H1 (cell line): Measurements from ENCODE around the gene SSX2. TPM values are rescaled to one million over a fixed set of nuclear protein-coding genes. Genes with fewer than 3 reads are reported as not detected.
"Not testable (repeated sequence)": the region's sequence is repeated elsewhere in the genome, so short reads cannot be mapped to it uniquely, and the experiment has no call there.

Experiments
- CTCF ChIA-PET: fragments of 300-600 bp; sonication (Branson Sonifier 250); formaldehyde crosslinking; loops from one replicate; lab custom pipeline; 2021; ENCODE audit not compliant: partially characterized antibody; lab: Charles Lee
- POLR2A ChIA-PET: fragments of 300-600 bp; sonication (Branson Sonifier 250); formaldehyde crosslinking; loops from one replicate; lab custom pipeline; 2021; ENCODE audit warnings: inconsistent platforms; ENCODE audit not compliant: partially characterized antibody; lab: Charles Lee
- DNase-seq, 2 experiments: peaks; one replicate each; pipeline versions ENCODE4 v3.0.0 to v3.0.0-alpha.2; 2010 to 2022; ENCODE audit warnings: low spot score in 2 of 2, low read depth in 1 of 2, mixed read lengths in 1 of 2
- FAIRE-seq: peaks from 2 replicates; lab custom pipeline; 2011; peaks lifted over from hg19 to GRCh38; lab: Jason Lieb, UNC
- H2AFZ ChIP-seq: 2 replicates; pipeline ENCODE4 v1.8.1; 2012; ENCODE audit warnings: low read length, inconsistent platforms
- H2AK5ac ChIP-seq: 2 replicates; pipeline ENCODE4 v1.6.1; 2013; ENCODE audit warnings: low read depth, low read length
- H2BK120ac ChIP-seq: replicated peaks from 2 replicates; pipeline ENCODE3; 2013; ENCODE audit warnings: low read depth, low read length, inconsistent platforms
- H2BK12ac ChIP-seq: 2 replicates; pipeline ENCODE4 v1.6.1; 2013; ENCODE audit warnings: low read depth, low read length
- H2BK15ac ChIP-seq: 2 replicates; pipeline ENCODE4 v1.6.1; 2013; ENCODE audit warnings: low read length
- H2BK20ac ChIP-seq: 2 replicates; pipeline ENCODE4 v1.6.1; 2013; ENCODE audit warnings: low read length
- H2BK5ac ChIP-seq: 2 replicates; pipeline ENCODE4 v1.6.1; 2013; ENCODE audit warnings: low read depth, low read length
- H3K14ac ChIP-seq: 2 replicates; pipeline ENCODE4 v1.6.1; 2013; ENCODE audit warnings: inconsistent platforms; ENCODE audit not compliant: insufficient read length
- H3K18ac ChIP-seq: 2 replicates; pipeline ENCODE4 v1.6.1; 2013; ENCODE audit warnings: low read length; ENCODE audit errors: extremely low read depth
- H3K23ac ChIP-seq: 2 replicates; pipeline ENCODE4 v1.6.1; 2013; ENCODE audit warnings: inconsistent platforms; ENCODE audit not compliant: insufficient read length
- H3K23me2 ChIP-seq: 2 replicates; pipeline ENCODE4 v1.6.1; 2013; ENCODE audit warnings: low read depth, low read length
- H3K27ac ChIP-seq: 2 replicates; pipeline ENCODE4 v1.6.1; 2011; ENCODE audit warnings: low read depth, low read length, inconsistent platforms
- H3K27me3 ChIP-seq, 4 experiments: replicated peaks in 1 of 4; 1 replicate in 1 of 4; 2 replicates in 3 of 4; pipeline versions ENCODE4 v1.6.1 to v1.8.1; 2011 to 2013; ENCODE audit warnings: low read length in 3 of 4, mild to moderate bottlenecking in 3 of 4, inconsistent platforms in 2 of 4, mixed read lengths in 2 of 4, moderate library complexity in 1 of 4; ENCODE audit not compliant: control insufficient read depth in 3 of 4, insufficient read depth in 3 of 4; ENCODE audit errors: extremely low read depth in 1 of 4
- H3K36me3 ChIP-seq, 4 experiments: 2 replicates each; pipeline versions ENCODE4 v1.6.1 to v1.8.1; 2011 to 2013; ENCODE audit warnings: mild to moderate bottlenecking in 4 of 4, low read length in 3 of 4, moderate library complexity in 2 of 4, control low read depth in 1 of 4, inconsistent platforms in 1 of 4; ENCODE audit not compliant: insufficient read depth in 4 of 4, control insufficient read depth in 2 of 4
- H3K4ac ChIP-seq: replicated peaks from 2 replicates; pipeline ENCODE3; 2013; ENCODE audit warnings: low read length, low read depth, mixed read lengths, inconsistent platforms; ENCODE audit not compliant: insufficient read length
- H3K4me1 ChIP-seq, 4 experiments: replicated peaks in 1 of 4; 1 replicate in 1 of 4; 2 replicates in 3 of 4; pipeline versions ENCODE4 v1.6.1 to v1.8.1; 2011 to 2013; ENCODE audit warnings: low read length in 3 of 4, inconsistent platforms in 2 of 4, mixed read lengths in 1 of 4; ENCODE audit not compliant: insufficient read depth in 4 of 4, control insufficient read depth in 3 of 4
- H3K4me2 ChIP-seq, 2 experiments: 2 replicates each; pipeline versions ENCODE4 v1.6.1 to v1.8.1; 2011 to 2013; ENCODE audit warnings: low read depth in 2 of 2, low read length in 2 of 2, control low read depth in 1 of 2, inconsistent platforms in 1 of 2, mild to moderate bottlenecking in 1 of 2; ENCODE audit not compliant: insufficient read depth in 1 of 2
- H3K4me3 ChIP-seq, 4 experiments: fragments of 200-600, 300-600 bp in 1 of 4; sonication (generic), shearing (Covaris generic), sonication (Bioruptor Twin) in 1 of 4; 2 replicates each; pipeline versions ENCODE4 v1.5.1 to v1.8.1; 2011 to 2016; ENCODE audit warnings: low read length in 4 of 4, low read depth in 3 of 4, control low read depth in 2 of 4, inconsistent platforms in 2 of 4, mild to moderate bottlenecking in 2 of 4, mixed read lengths in 1 of 4, moderate library complexity in 1 of 4; ENCODE audit not compliant: insufficient read depth in 2 of 4; ENCODE audit errors: extremely low read depth in 1 of 4
- H3K56ac ChIP-seq: replicated peaks from 2 replicates; pipeline ENCODE3; 2013; ENCODE audit warnings: low read depth, mild to moderate bottlenecking, mixed read lengths, low read length, inconsistent platforms; ENCODE audit not compliant: insufficient read length
- H3K79me1 ChIP-seq: 2 replicates; pipeline ENCODE4 v1.6.1; 2013; ENCODE audit warnings: low read depth, low read length, control low read depth
- H3K79me2 ChIP-seq, 2 experiments: 2 replicates each; pipeline versions ENCODE4 v1.6.1 to v1.8.1; 2012 to 2013; ENCODE audit warnings: low read length in 2 of 2, mild to moderate bottlenecking in 2 of 2, inconsistent platforms in 1 of 2; ENCODE audit not compliant: insufficient read depth in 2 of 2, control insufficient read depth in 1 of 2
- H3K9ac ChIP-seq, 4 experiments: replicated peaks in 1 of 4; 1 replicate in 1 of 4; 2 replicates in 3 of 4; pipeline versions ENCODE4 v1.6.1 to v1.8.1; 2011 to 2013; ENCODE audit warnings: low read depth in 3 of 4, low read length in 3 of 4, control low read depth in 2 of 4, mild to moderate bottlenecking in 2 of 4, moderate library complexity in 2 of 4, inconsistent platforms in 1 of 4; ENCODE audit errors: extremely low read depth in 1 of 4
- H3K9me3 ChIP-seq, 2 experiments: 2 replicates each; pipeline versions ENCODE4 v1.6.1 to v1.8.1; 2012 to 2013; ENCODE audit warnings: mild to moderate bottlenecking in 2 of 2, moderate library complexity in 2 of 2, control low read depth in 1 of 2, inconsistent platforms in 1 of 2, low read depth in 1 of 2, low read length in 1 of 2, mixed read lengths in 1 of 2; ENCODE audit not compliant: insufficient read depth in 2 of 2
- H4K20me1 ChIP-seq, 2 experiments: replicated peaks in 1 of 2; 2 replicates each; pipeline versions ENCODE3 to v1.8.1; 2011 to 2013; ENCODE audit warnings: inconsistent platforms in 2 of 2, low read length in 2 of 2, mild to moderate bottlenecking in 1 of 2; ENCODE audit not compliant: insufficient read depth in 2 of 2, control insufficient read depth in 1 of 2
- H4K5ac ChIP-seq: 2 replicates; pipeline ENCODE4 v1.6.1; 2013; ENCODE audit warnings: low read length, low read depth, mixed read lengths, inconsistent platforms; ENCODE audit not compliant: insufficient read length
- H4K8ac ChIP-seq: 2 replicates; pipeline ENCODE4 v1.8.0; 2013; ENCODE audit warnings: mild to moderate bottlenecking, moderate library complexity, low read length, inconsistent platforms; ENCODE audit not compliant: insufficient read depth; ENCODE audit errors: extremely low read depth
- H4K91ac ChIP-seq: replicated peaks from 2 replicates; pipeline ENCODE3; 2013; ENCODE audit warnings: low read length, mixed read lengths, inconsistent platforms; ENCODE audit not compliant: insufficient read length
- WGBS, 2 experiments: shearing (Covaris generic) in 1 of 2; methylation state at CpG; one replicate each; pipeline versions ENCODE4 v1.1.6 to v1.1.7; 2013 to 2015; ENCODE audit warnings: low lambda C conversion rate in 2 of 2, mixed read lengths in 2 of 2, inconsistent platforms in 1 of 2, low coverage in 1 of 2, missing lambda C conversion rate in 1 of 2; ENCODE audit not compliant: insufficient replicate concordance in 2 of 2, insufficient coverage in 1 of 2, insufficient read length in 1 of 2; ENCODE audit errors: extremely low coverage in 1 of 2, missing lambda C conversion rate in 1 of 2; 5-methylcytosine and 5-hydroxymethylcytosine counted together
- polyA plus RNA-seq, 7 experiments: library from polyadenylated mRNA; depleted of rRNA in 3 of 7; stranded (reverse) in 5 of 7; unstranded in 2 of 7; fragments of >200 nt in 5 of 7; fragments of 200-250 nt in 2 of 7; gene quantifications; 1 replicate in 5 of 7; 2 replicates in 1 of 7; 4 replicates in 1 of 7; pipeline versions ENCODE4 v1.2.1 to v1.2.3, GENCODE V29; 2011 to 2013; ENCODE audit warnings: missing spikeins in 2 of 7, mixed read lengths in 2 of 7
- total RNA-seq: library from RNA; stranded (reverse); fragmentation: NEBNext Ultra II Directional; extraction: Animal tissue kit (Norgen Biotek cat#: 25700); gene quantifications from 2 replicates; pipeline ENCODE4 v1.2.1, GENCODE V29; 2021

Gene SSX2
- total and polyA plus RNA-seq, 2 of the 8 experiments (the other 6 are each of a cell fraction or from before 2014, with no cell fraction given), result not detected

- H2BK120ac ChIP-seq, H2AK5ac ChIP-seq, H2BK15ac ChIP-seq, H3K4ac ChIP-seq, H3K9ac ChIP-seq, H2BK12ac ChIP-seq, H3K4me2 ChIP-seq, DNase-seq, H3K14ac ChIP-seq, H3K36me3 ChIP-seq, H2BK5ac ChIP-seq, H3K23me2 ChIP-seq, H4K91ac ChIP-seq, H4K20me1 ChIP-seq, CTCF ChIA-PET, H3K56ac ChIP-seq, POLR2A ChIA-PET, H4K5ac ChIP-seq, H3K79me2 ChIP-seq, H3K18ac ChIP-seq, H3K9me3 ChIP-seq, H3K79me1 ChIP-seq, H3K27ac ChIP-seq, H3K27me3 ChIP-seq, H3K4me3 ChIP-seq, H2AFZ ChIP-seq, H3K4me1 ChIP-seq, H2BK20ac ChIP-seq, H3K23ac ChIP-seq, FAIRE-seq, H4K8ac ChIP-seq: not testable (repeated sequence)
- WGBS, 2 experiments, result no CpG with 5 or more reads among the region's 4 CpGs
Measured at GRCh38 chrX:52692034-52692433, 14.9 kb downstream of the SSX2 start.

DNA sequence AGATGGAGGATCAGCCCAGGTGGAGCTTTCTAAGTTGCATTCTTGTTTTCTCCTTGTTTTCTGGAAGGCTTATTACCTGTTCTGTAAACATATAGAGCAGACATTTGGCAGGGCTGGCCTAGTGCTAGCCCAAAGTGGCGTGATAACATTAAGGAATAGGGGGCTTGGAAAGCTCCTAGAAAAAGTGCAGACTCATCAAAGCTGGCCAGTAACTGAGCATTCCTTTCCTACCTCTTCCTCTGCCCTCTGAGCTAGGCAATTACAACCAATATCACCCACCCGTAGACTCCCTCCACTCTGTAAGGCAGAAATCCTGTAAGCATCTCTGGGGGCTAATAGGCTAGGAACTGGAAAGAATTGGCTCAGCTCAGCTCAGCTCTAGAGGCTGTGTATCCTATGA is 44.8 kb downstream of the SSX2 start:
- H3K9ac ChIP-seq, POLR2A ChIA-PET, H2AFZ ChIP-seq, H3K23me2 ChIP-seq, H2AK5ac ChIP-seq, H3K23ac ChIP-seq, H2BK120ac ChIP-seq, H4K5ac ChIP-seq, H2BK20ac ChIP-seq, H4K91ac ChIP-seq, H3K79me2 ChIP-seq, H3K27ac ChIP-seq, H4K8ac ChIP-seq, H3K9me3 ChIP-seq, H2BK15ac ChIP-seq, H3K4me3 ChIP-seq, DNase-seq, H3K4me1 ChIP-seq, H3K27me3 ChIP-seq, H3K18ac ChIP-seq, H3K4ac ChIP-seq, H3K79me1 ChIP-seq, H3K56ac ChIP-seq, H2BK5ac ChIP-seq, H2BK12ac ChIP-seq, H3K14ac ChIP-seq, CTCF ChIA-PET, H3K36me3 ChIP-seq, H3K4me2 ChIP-seq, H4K20me1 ChIP-seq, FAIRE-seq: not testable (repeated sequence)
- WGBS, 2 experiments, result 88% methylated on average over 2 of the region's 2 CpGs; no CpG with 5 or more reads in 1 of the 2 experiments
